H9 (cell line): ENCODE data around the gene CCDC92. TPM values are rescaled to one million over a fixed set of nuclear protein-coding genes. Genes with fewer than 3 reads are reported as not detected.

Experiments
- DNase-seq: peaks from one replicate; pipeline ENCODE4 v3.0.0-alpha.2; 2017
- H2AFZ ChIP-seq: one replicate; pipeline ENCODE4 v1.6.1; 2013; ENCODE audit warnings: mild to moderate bottlenecking, low read length, control low read depth, moderate library complexity
- H2AK5ac ChIP-seq: 2 replicates; pipeline ENCODE4 v1.6.1; 2013; ENCODE audit warnings: low read length, control low read depth, mixed read lengths; ENCODE audit not compliant: insufficient read length
- H2BK120ac ChIP-seq: one replicate; pipeline ENCODE4 v1.6.1; 2013; ENCODE audit warnings: low read depth, mild to moderate bottlenecking, low read length, control low read depth, inconsistent platforms; ENCODE audit not compliant: poor library complexity, severe bottlenecking
- H2BK12ac ChIP-seq: 2 replicates; pipeline ENCODE4 v1.6.1; 2013; ENCODE audit warnings: low read length, control low read depth, mixed read lengths, low read depth; ENCODE audit not compliant: insufficient read length
- H2BK15ac ChIP-seq: 2 replicates; pipeline ENCODE4 v1.6.1; 2013; ENCODE audit warnings: low read depth, low read length, control low read depth
- H2BK20ac ChIP-seq: one replicate; pipeline ENCODE4 v1.6.1; 2013; ENCODE audit warnings: low read depth, mild to moderate bottlenecking, low read length, control low read depth, inconsistent platforms; ENCODE audit not compliant: poor library complexity, severe bottlenecking
- H2BK5ac ChIP-seq: 2 replicates; pipeline ENCODE4 v1.6.1; 2013; ENCODE audit warnings: low read length, control low read depth, mixed read lengths; ENCODE audit not compliant: insufficient read length
- H3K14ac ChIP-seq: 2 replicates; pipeline ENCODE4 v1.6.1; 2013; ENCODE audit warnings: low read length, control low read depth; ENCODE audit not compliant: insufficient read depth
- H3K18ac ChIP-seq: 2 replicates; pipeline ENCODE4 v1.6.1; 2013; ENCODE audit warnings: low read depth, mild to moderate bottlenecking, mixed read lengths, low read length, control low read depth; ENCODE audit not compliant: insufficient read length
- H3K23ac ChIP-seq: 2 replicates; pipeline ENCODE4 v1.6.1; 2013; ENCODE audit warnings: low read length, control low read depth, mixed read lengths, low read depth; ENCODE audit not compliant: insufficient read length
- H3K23me2 ChIP-seq: 2 replicates; pipeline ENCODE4 v1.6.1; 2013; ENCODE audit warnings: low read depth, mild to moderate bottlenecking, mixed read lengths, low read length, control low read depth; ENCODE audit not compliant: insufficient read length, poor library complexity, severe bottlenecking
- H3K27ac ChIP-seq: 2 replicates; pipeline ENCODE4 v1.5.1; 2013; ENCODE audit warnings: low read length, control low read depth, mixed read lengths, low read depth; ENCODE audit not compliant: insufficient read length
- H3K27me3 ChIP-seq: 2 replicates; pipeline ENCODE4 v1.6.1; 2013; ENCODE audit warnings: low read length, control low read depth, inconsistent platforms; ENCODE audit not compliant: insufficient read depth
- H3K4ac ChIP-seq: 2 replicates; pipeline ENCODE4 v1.6.1; 2013; ENCODE audit warnings: low read depth, mild to moderate bottlenecking, control low read depth, inconsistent platforms, low read length, moderate library complexity
- H3K4me1 ChIP-seq: 2 replicates; pipeline ENCODE4 v1.6.1; 2013; ENCODE audit warnings: low read length, control low read depth, inconsistent platforms; ENCODE audit not compliant: insufficient read depth
- H3K4me2 ChIP-seq: 2 replicates; pipeline ENCODE4 v1.6.1; 2013; ENCODE audit warnings: low read length, control low read depth, mixed read lengths; ENCODE audit not compliant: insufficient read length, insufficient read depth
- H3K56ac ChIP-seq: 2 replicates; pipeline ENCODE4 v1.6.1; 2013; ENCODE audit warnings: low read depth, mild to moderate bottlenecking, mixed read lengths, low read length, control low read depth; ENCODE audit not compliant: insufficient read length
- H3K79me1 ChIP-seq: 2 replicates; pipeline ENCODE4 v1.6.1; 2013; ENCODE audit warnings: low read depth, mild to moderate bottlenecking, moderate library complexity, low read length, control low read depth, inconsistent platforms; ENCODE audit not compliant: insufficient read depth, poor library complexity, severe bottlenecking
- H3K79me2 ChIP-seq: 2 replicates; pipeline ENCODE4 v1.6.1; 2013; ENCODE audit warnings: low read length, control low read depth, inconsistent platforms; ENCODE audit not compliant: insufficient read depth
- H3K9ac ChIP-seq: 2 replicates; pipeline ENCODE4 v1.6.1; 2013; ENCODE audit warnings: low read length, control low read depth, mixed read lengths; ENCODE audit not compliant: insufficient read length; ENCODE audit errors: extremely low read depth
- H3K9me3 ChIP-seq: one replicate; pipeline ENCODE4 v1.6.1; 2013; ENCODE audit warnings: low read depth, low read length, inconsistent platforms; ENCODE audit not compliant: control insufficient read depth
- H3T11ph ChIP-seq: one replicate; pipeline ENCODE4 v1.6.1; 2013; ENCODE audit warnings: mild to moderate bottlenecking, low read length, control low read depth, inconsistent platforms
- H4K20me1 ChIP-seq: one replicate; pipeline ENCODE4 v1.6.1; 2013; ENCODE audit not compliant: control insufficient read depth, insufficient read length, insufficient read depth
- H4K5ac ChIP-seq: 2 replicates; pipeline ENCODE4 v1.6.1; 2013; ENCODE audit warnings: low read depth, mild to moderate bottlenecking, mixed read lengths, low read length, control low read depth; ENCODE audit not compliant: insufficient read length
- H4K8ac ChIP-seq: replicated peaks from 2 replicates; pipeline ENCODE4 v1.6.1; 2013; ENCODE audit warnings: low read length, control low read depth, mixed read lengths, low read depth; ENCODE audit not compliant: insufficient read length
- H4K91ac ChIP-seq: 2 replicates; pipeline ENCODE4 v1.6.1; 2013; ENCODE audit warnings: low read depth, mild to moderate bottlenecking, moderate library complexity, mixed read lengths, low read length, control low read depth; ENCODE audit not compliant: insufficient read length
- H3K27ac Mint-ChIP-seq, 3 experiments: 2 replicates in 2 of 3; 3 replicates in 1 of 3; pipeline ENCODE4 v1.8.0; 2020 to 2021; ENCODE audit warnings: mixed read lengths in 3 of 3, mild to moderate bottlenecking in 1 of 3, moderate library complexity in 1 of 3
- H3K27me3 Mint-ChIP-seq: 2 replicates; pipeline ENCODE4 v1.8.0; 2021; ENCODE audit warnings: low read depth, mild to moderate bottlenecking, moderate library complexity, mixed read lengths
- H3K36me3 Mint-ChIP-seq, 3 experiments: 2 replicates in 2 of 3; 3 replicates in 1 of 3; pipeline ENCODE4 v1.8.0; 2020 to 2021; ENCODE audit warnings: low read depth in 3 of 3, mixed read lengths in 3 of 3; ENCODE audit not compliant: insufficient read depth in 1 of 3
- H3K4me1 Mint-ChIP-seq, 2 experiments: 2 replicates each; pipeline ENCODE4 v1.8.0; 2020; ENCODE audit warnings: mixed read lengths in 2 of 2
- H3K4me3 Mint-ChIP-seq, 2 experiments: 2 replicates in 1 of 2; 3 replicates in 1 of 2; pipeline ENCODE4 v1.8.0; 2020 to 2021; ENCODE audit warnings: mild to moderate bottlenecking in 2 of 2, mixed read lengths in 2 of 2, moderate library complexity in 1 of 2
- H3K9me3 Mint-ChIP-seq, 2 experiments: 2 replicates in 1 of 2; 3 replicates in 1 of 2; pipeline ENCODE4 v1.8.0; 2020; ENCODE audit warnings: mild to moderate bottlenecking in 2 of 2, mixed read lengths in 2 of 2, moderate library complexity in 1 of 2
- WGBS: extraction: QIAGEN DNeasy Blood & Tissue Kit; methylation state at CpG from one replicate; pipeline ENCODE4 v1.1.7; 2013; ENCODE audit warnings: missing lambda C conversion rate, low lambda C conversion rate, mixed read lengths; ENCODE audit not compliant: insufficient read length; ENCODE audit errors: extremely low coverage; 5-methylcytosine and 5-hydroxymethylcytosine counted together
- total RNA-seq: library from RNA; stranded (reverse); gene quantifications from 2 replicates; pipeline ENCODE4 v1.2.1, GENCODE V29; 2021
- TF ChIP-seq, protein P1 (sequence below): fragments of 200-600 bp; sonication (generic); conservative IDR thresholded peaks from 3 replicates; pipeline ENCODE4 v1.8.0; 2021; ENCODE audit warnings: antibody characterized with exemption, mild to moderate bottlenecking

CCDC92 gene
- total RNA-seq, 1 experiment from 2014 or later: 1.3 TPM

DNA sequence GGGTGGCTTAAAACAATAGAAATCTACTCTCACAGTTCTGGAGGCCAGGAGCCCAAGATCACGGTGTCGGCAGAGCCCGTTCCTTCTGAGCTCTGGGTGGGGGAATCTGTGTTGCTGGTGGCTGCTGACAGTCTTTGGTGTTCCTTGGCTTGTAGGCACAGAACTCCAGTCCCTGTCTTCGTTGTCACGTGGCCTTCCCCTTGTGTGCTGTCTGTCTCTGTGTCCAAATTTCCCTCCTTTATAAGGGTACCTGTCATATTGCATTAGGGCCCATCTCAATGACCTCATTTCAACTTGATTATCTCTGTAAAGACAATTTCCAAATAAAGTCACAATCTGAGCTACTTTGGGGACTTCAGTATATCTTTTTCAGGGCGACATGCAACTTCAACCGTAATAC lies 81.6 kb downstream of the CCDC92 start:
- Mint-ChIP-seq H3K27ac (no peak overlapping the region), H3K27me3 (peaks cover 79% of the 10 kb centered on the region), H3K9me3 (no peaks in the 10 kb centered on the region), H3K36me3 (no peaks in the 10 kb centered on the region), H3K4me1 (peaks cover 17 to 18% of the 10 kb centered on the region in 2 experiments), H3K4me3 (no peak overlapping the region)
- Histone ChIP-seq H3K27me3 (no peaks in the 10 kb centered on the region), H4K5ac (no peak overlapping the region), H4K20me1 (no peaks in the 10 kb centered on the region), H3K9ac (no peak overlapping the region), H3K14ac (no peak overlapping the region; the same call in 1 of the 2 replicates), H3K4ac (no peak overlapping the region), H3T11ph (no peak overlapping the region), H3K18ac (no peak overlapping the region), H2BK12ac (no peak overlapping the region), H4K91ac (no peak overlapping the region), H3K4me2 (no peak overlapping the region), H2BK20ac (no peak overlapping the region), H3K56ac (no peak overlapping the region), H4K8ac (no peak overlapping the region), H3K4me1 (no peaks in the 10 kb centered on the region), H2BK15ac (no peak overlapping the region), H2BK5ac (no peak overlapping the region), H3K23ac (no peak overlapping the region), H2AK5ac (no peak overlapping the region), H2BK120ac (no peak overlapping the region), H2AFZ (no peak overlapping the region), H3K9me3 (no peaks in the 10 kb centered on the region), H3K27ac (no peak overlapping the region), H3K79me2 (no peaks in the 10 kb centered on the region), H3K23me2 (no peaks in the 10 kb centered on the region), H3K79me1 (no peaks in the 10 kb centered on the region)
- no peak for DNase-seq
- no CpG with 5 or more reads among the region's 7 CpGs for WGBS
- TF ChIP-seq, protein P1, sequence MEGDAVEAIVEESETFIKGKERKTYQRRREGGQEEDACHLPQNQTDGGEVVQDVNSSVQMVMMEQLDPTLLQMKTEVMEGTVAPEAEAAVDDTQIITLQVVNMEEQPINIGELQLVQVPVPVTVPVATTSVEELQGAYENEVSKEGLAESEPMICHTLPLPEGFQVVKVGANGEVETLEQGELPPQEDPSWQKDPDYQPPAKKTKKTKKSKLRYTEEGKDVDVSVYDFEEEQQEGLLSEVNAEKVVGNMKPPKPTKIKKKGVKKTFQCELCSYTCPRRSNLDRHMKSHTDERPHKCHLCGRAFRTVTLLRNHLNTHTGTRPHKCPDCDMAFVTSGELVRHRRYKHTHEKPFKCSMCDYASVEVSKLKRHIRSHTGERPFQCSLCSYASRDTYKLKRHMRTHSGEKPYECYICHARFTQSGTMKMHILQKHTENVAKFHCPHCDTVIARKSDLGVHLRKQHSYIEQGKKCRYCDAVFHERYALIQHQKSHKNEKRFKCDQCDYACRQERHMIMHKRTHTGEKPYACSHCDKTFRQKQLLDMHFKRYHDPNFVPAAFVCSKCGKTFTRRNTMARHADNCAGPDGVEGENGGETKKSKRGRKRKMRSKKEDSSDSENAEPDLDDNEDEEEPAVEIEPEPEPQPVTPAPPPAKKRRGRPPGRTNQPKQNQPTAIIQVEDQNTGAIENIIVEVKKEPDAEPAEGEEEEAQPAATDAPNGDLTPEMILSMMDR: no peak
